Astrocyte (in vitro differentiated cells and primary cell): ENCODE measurements around the gene GNE. TPM values are rescaled to one million over a fixed set of nuclear protein-coding genes. Genes with fewer than 3 reads are reported as not detected.

ENCODE experiments used
- DNase-seq: peaks from one replicate; pipeline ENCODE4 v3.0.0-alpha.2; 2010; ENCODE audit warnings: low read depth
- FAIRE-seq: peaks from 2 replicates; lab custom pipeline; 2011; peaks lifted over from hg19 to GRCh38; lab: Jason Lieb, UNC
- H2AFZ ChIP-seq: 2 replicates; pipeline ENCODE4 v1.6.0; 2012; ENCODE audit warnings: low read depth, low read length, inconsistent platforms
- H3K27ac ChIP-seq: 2 replicates; pipeline ENCODE4 v1.5.1; 2011; ENCODE audit warnings: low read depth, low read length, inconsistent platforms
- H3K27me3 ChIP-seq: 2 replicates; pipeline ENCODE4 v1.6.0; 2011; ENCODE audit warnings: low read length, inconsistent platforms; ENCODE audit not compliant: insufficient read depth
- H3K36me3 ChIP-seq: 2 replicates; pipeline ENCODE4 v1.5.1; 2011; ENCODE audit warnings: low read length, inconsistent platforms; ENCODE audit not compliant: insufficient read depth
- H3K4me1 ChIP-seq: 2 replicates; pipeline ENCODE4 v1.5.1; 2011; ENCODE audit warnings: low read length, inconsistent platforms; ENCODE audit not compliant: insufficient read depth
- H3K4me2 ChIP-seq: 2 replicates; pipeline ENCODE4 v1.6.0; 2012; ENCODE audit warnings: low read length, inconsistent platforms
- H3K4me3 ChIP-seq: 2 replicates; pipeline ENCODE4 v1.5.1; 2011; ENCODE audit warnings: low read depth, mild to moderate bottlenecking, low read length, inconsistent platforms; ENCODE audit not compliant: insufficient read depth
- H3K79me2 ChIP-seq: 2 replicates; pipeline ENCODE4 v1.6.0; 2012; ENCODE audit warnings: mild to moderate bottlenecking, low read length, inconsistent platforms; ENCODE audit not compliant: insufficient read depth
- H3K9ac ChIP-seq: 2 replicates; pipeline ENCODE4 v1.6.0; 2012; ENCODE audit warnings: mild to moderate bottlenecking, low read length, inconsistent platforms
- H3K9me3 ChIP-seq: 2 replicates; pipeline ENCODE4 v1.5.1; 2012; ENCODE audit warnings: low read depth, mild to moderate bottlenecking, low read length, inconsistent platforms; ENCODE audit not compliant: insufficient read depth
- H4K20me1 ChIP-seq: 2 replicates; pipeline ENCODE4 v1.6.0; 2012; ENCODE audit warnings: low read length, inconsistent platforms; ENCODE audit not compliant: insufficient read depth
- H3K27ac Mint-ChIP-seq: one replicate; pipeline ENCODE4 v1.8.0; 2021; ENCODE audit warnings: mild to moderate bottlenecking, mixed read lengths; ENCODE audit not compliant: unreplicated experiment
- H3K27me3 Mint-ChIP-seq: one replicate; pipeline ENCODE4 v1.8.0; 2021; ENCODE audit warnings: low read depth, mixed read lengths; ENCODE audit not compliant: unreplicated experiment
- H3K36me3 Mint-ChIP-seq: one replicate; pipeline ENCODE4 v1.8.0; 2021; ENCODE audit warnings: low read depth, mixed read lengths; ENCODE audit not compliant: unreplicated experiment
- H3K4me1 Mint-ChIP-seq: one replicate; pipeline ENCODE4 v1.8.0; 2021; ENCODE audit warnings: low read depth, mixed read lengths; ENCODE audit not compliant: unreplicated experiment
- H3K4me3 Mint-ChIP-seq: one replicate; pipeline ENCODE4 v1.8.0; 2021; ENCODE audit warnings: mild to moderate bottlenecking, moderate library complexity, mixed read lengths; ENCODE audit not compliant: unreplicated experiment
- H3K9me3 Mint-ChIP-seq: one replicate; pipeline ENCODE4 v1.8.0; 2021; ENCODE audit warnings: mild to moderate bottlenecking, mixed read lengths; ENCODE audit not compliant: unreplicated experiment
- EZH2 ChIP-seq: IDR thresholded peaks from 2 replicates; pipeline ENCODE4 v1.6.1; 2012; ENCODE audit warnings: mild to moderate bottlenecking, low read length, inconsistent platforms; ENCODE audit not compliant: insufficient read depth
- total RNA-seq: library from RNA; stranded (reverse); gene quantifications from 2 replicates; pipeline ENCODE4 v1.2.1, GENCODE V29; 2021
- TF ChIP-seq, protein P1 (sequence below): IDR thresholded peaks from 2 replicates; pipeline ENCODE4 v1.5.1; 2011; ENCODE audit warnings: low read depth, mild to moderate bottlenecking, inconsistent platforms, low read length, moderate library complexity; ENCODE audit not compliant: insufficient read depth

Gene GNE
- total RNA-seq, 1 donor from 2014 or later, result 12.6 TPM

- FAIRE-seq (no peak), DNase-seq (peak; percentile 39)
- TF ChIP-seq, protein P1, sequence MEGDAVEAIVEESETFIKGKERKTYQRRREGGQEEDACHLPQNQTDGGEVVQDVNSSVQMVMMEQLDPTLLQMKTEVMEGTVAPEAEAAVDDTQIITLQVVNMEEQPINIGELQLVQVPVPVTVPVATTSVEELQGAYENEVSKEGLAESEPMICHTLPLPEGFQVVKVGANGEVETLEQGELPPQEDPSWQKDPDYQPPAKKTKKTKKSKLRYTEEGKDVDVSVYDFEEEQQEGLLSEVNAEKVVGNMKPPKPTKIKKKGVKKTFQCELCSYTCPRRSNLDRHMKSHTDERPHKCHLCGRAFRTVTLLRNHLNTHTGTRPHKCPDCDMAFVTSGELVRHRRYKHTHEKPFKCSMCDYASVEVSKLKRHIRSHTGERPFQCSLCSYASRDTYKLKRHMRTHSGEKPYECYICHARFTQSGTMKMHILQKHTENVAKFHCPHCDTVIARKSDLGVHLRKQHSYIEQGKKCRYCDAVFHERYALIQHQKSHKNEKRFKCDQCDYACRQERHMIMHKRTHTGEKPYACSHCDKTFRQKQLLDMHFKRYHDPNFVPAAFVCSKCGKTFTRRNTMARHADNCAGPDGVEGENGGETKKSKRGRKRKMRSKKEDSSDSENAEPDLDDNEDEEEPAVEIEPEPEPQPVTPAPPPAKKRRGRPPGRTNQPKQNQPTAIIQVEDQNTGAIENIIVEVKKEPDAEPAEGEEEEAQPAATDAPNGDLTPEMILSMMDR, result no peak
- no peak for TF ChIP-seq EZH2
- H3K79me2 ChIP-seq, result peaks cover 75% of the 10 kb centered on the region
- Mint-ChIP-seq H3K27me3 (no peaks in the 10 kb centered on the region), H3K9me3 (peaks cover 1% of the 10 kb centered on the region), H3K4me3 (peak overlapping the region; percentile 50), H3K36me3 (peaks cover 35% of the 10 kb centered on the region), H3K4me1 (peaks cover 58% of the 10 kb centered on the region), H3K27ac (peak overlapping the region; percentile 87)
- no peak overlapping the region for H2AFZ ChIP-seq
- no peak overlapping the region for H3K4me3 ChIP-seq
- no peak overlapping the region for H3K9ac ChIP-seq
- H3K4me1 ChIP-seq, result peaks cover 28% of the 10 kb centered on the region
- H3K4me2 ChIP-seq, result peak overlapping the region; percentile 61
- H4K20me1 ChIP-seq, result peaks cover 88% of the 10 kb centered on the region
- peaks cover 63% of the 10 kb centered on the region for H3K36me3 ChIP-seq
- no peaks in the 10 kb centered on the region for H3K9me3 ChIP-seq
- no peaks in the 10 kb centered on the region for H3K27me3 ChIP-seq
- H3K27ac ChIP-seq, result peak overlapping the region; percentile 57
These were observed 49.6 kb downstream of the GNE start for GRCh38 chr9:36208521-36209253.

DNA sequence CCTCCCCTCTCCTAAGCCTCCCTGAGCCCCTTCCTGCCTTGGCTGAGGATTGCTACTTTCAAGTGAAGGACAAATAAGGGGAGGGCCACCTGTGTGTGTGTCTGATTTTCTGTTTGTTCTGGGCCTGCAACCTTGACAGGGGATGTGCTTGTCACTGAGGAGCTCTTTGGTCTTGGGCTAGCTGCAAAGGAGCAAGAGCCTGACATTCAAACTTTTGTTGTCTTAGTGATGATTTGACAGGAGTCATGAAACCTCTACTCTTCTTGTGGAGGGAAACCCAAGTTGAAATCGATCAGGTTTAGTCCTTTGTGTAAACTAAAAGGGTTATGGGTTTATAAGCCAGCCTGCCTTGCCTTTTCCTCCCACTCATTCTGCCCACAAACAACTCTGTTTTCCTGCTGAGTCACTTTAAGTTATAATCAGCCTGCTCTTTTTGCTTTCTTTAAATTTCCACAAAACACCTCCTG, 50.7 kb downstream of the GNE start:
- no peak for TF ChIP-seq EZH2
- TF ChIP-seq, protein P1, result no peak
- Mint-ChIP-seq H3K36me3 (peaks cover 28% of the 10 kb centered on the region), H3K4me3 (peak overlapping the region; percentile 50), H3K27ac (peak overlapping the region; percentile 87), H3K9me3 (peaks cover 1% of the 10 kb centered on the region), H3K4me1 (peaks cover 57% of the 10 kb centered on the region), H3K27me3 (no peaks in the 10 kb centered on the region)
- FAIRE-seq (peak; percentile 84), DNase-seq (peak; percentile 49)
- H3K36me3 ChIP-seq, result peaks cover 64% of the 10 kb centered on the region
- peak overlapping the region; percentile 0 for H3K4me3 ChIP-seq
- peak overlapping the region; percentile 57 for H3K27ac ChIP-seq
- peaks cover 71% of the 10 kb centered on the region for H3K79me2 ChIP-seq
- no peak overlapping the region for H2AFZ ChIP-seq
- peaks cover 85% of the 10 kb centered on the region for H4K20me1 ChIP-seq
- H3K9ac ChIP-seq, result peak overlapping the region; percentile 33
- no peaks in the 10 kb centered on the region for H3K27me3 ChIP-seq
- H3K9me3 ChIP-seq, result no peaks in the 10 kb centered on the region
- peak overlapping the region; percentile 61 for H3K4me2 ChIP-seq
- peaks cover 28% of the 10 kb centered on the region for H3K4me1 ChIP-seq

GRCh38 chr9:36207016-36207415, 51.2 kb downstream of the GNE start:
- Histone ChIP-seq H3K4me2 (peak overlapping the region; percentile 61), H4K20me1 (peaks cover 85% of the 10 kb centered on the region), H3K4me3 (no peak overlapping the region), H3K9ac (peak overlapping the region; percentile 33), H3K27ac (peak overlapping the region; percentile 57), H3K9me3 (no peaks in the 10 kb centered on the region), H3K79me2 (peaks cover 66% of the 10 kb centered on the region), H3K36me3 (peaks cover 68% of the 10 kb centered on the region), H3K27me3 (no peaks in the 10 kb centered on the region), H3K4me1 (peaks cover 28% of the 10 kb centered on the region), H2AFZ (no peak overlapping the region)
- H3K4me1 Mint-ChIP-seq, result peaks cover 55% of the 10 kb centered on the region
- no peaks in the 10 kb centered on the region for H3K27me3 Mint-ChIP-seq
- peaks cover 28% of the 10 kb centered on the region for H3K36me3 Mint-ChIP-seq
- peak overlapping the region; percentile 87 for H3K27ac Mint-ChIP-seq
- H3K4me3 Mint-ChIP-seq, result peak overlapping the region; percentile 16
- FAIRE-seq, result peak; percentile 67
- H3K9me3 Mint-ChIP-seq, result peaks cover 1% of the 10 kb centered on the region
- TF ChIP-seq EZH2, result no peak
- TF ChIP-seq, protein P1, result no peak
- peak; percentile 60 for DNase-seq
